ENCODE data around the gene TJP2.
"Not testable (repeated sequence)": the region's sequence is repeated elsewhere in the genome, so short reads cannot be mapped to it uniquely, and the experiment has no call there.

Gene TJP2

GRCh38 chr9:69164573-69164972 is 9.5 kb upstream of the TJP2 start:
- not testable (repeated sequence) for DNase-seq

GRCh38 chr9:69165581-69165980 is 8.5 kb upstream of the TJP2 start:
- no peak for DNase-seq

GRCh38 chr9:69168709-69169217 is 5.3 kb upstream of the TJP2 start:
- DNase-seq = no peak

GRCh38 chr9:69170231-69170630 is 3.8 kb upstream of the TJP2 start:
- DNase-seq = no peak

GRCh38 chr9:69171049-69171448 is 3.0 kb upstream of the TJP2 start:
- DNase-seq = no peak

GRCh38 chr9:69171517-69171916 is 2.6 kb upstream of the TJP2 start:
- DNase-seq = no peak

GRCh38 chr9:69172895-69173294 is 1.2 kb upstream of the TJP2 start:
- DNase-seq = no peak

GRCh38 chr9:69173497-69173890 is 583 bp upstream of the TJP2 start:
- no peak for DNase-seq

GRCh38 chr9:69174616-69175463 is 763 bp downstream of the TJP2 start:
- DNase-seq = peak; percentile 49 to 67

GRCh38 chr9:69175486-69175885 is 1.4 kb downstream of the TJP2 start:
- peak in 1 of 2 experiments; percentile 35 for DNase-seq

GRCh38 chr9:69176471-69177171 is 2.5 kb downstream of the TJP2 start:
- no peak for DNase-seq

- no peak for DNase-seq
Measured at GRCh38 chr9:69178583-69179011, 4.5 kb downstream of the TJP2 start.

- DNase-seq = no peak
Measured at GRCh38 chr9:69179037-69179436, 5.0 kb downstream of the TJP2 start.

- no peak for DNase-seq
Measured at GRCh38 chr9:69180200-69180599, 6.1 kb downstream of the TJP2 start.

- DNase-seq = no peak
Measured at GRCh38 chr9:69180670-69181069, 6.6 kb downstream of the TJP2 start.

GRCh38 chr9:69181908-69182353 is 7.9 kb downstream of the TJP2 start:
- DNase-seq = no peak

GRCh38 chr9:69184266-69184665 is 10.2 kb downstream of the TJP2 start:
- no peak for DNase-seq

GRCh38 chr9:69186841-69187611 is 12.9 kb downstream of the TJP2 start:
- no peak for DNase-seq

GRCh38 chr9:69188975-69189374 is 14.9 kb downstream of the TJP2 start:
- DNase-seq = no peak

GRCh38 chr9:69190086-69190862 is 16.2 kb downstream of the TJP2 start:
- DNase-seq = no peak

GRCh38 chr9:69190863-69191181 is 16.7 kb downstream of the TJP2 start:
- DNase-seq = no peak

- no peak for DNase-seq
Measured at GRCh38 chr9:69191231-69191630, 17.2 kb downstream of the TJP2 start.

- DNase-seq = no peak
Measured at GRCh38 chr9:69192214-69192613, 18.1 kb downstream of the TJP2 start.

All from NCI-H524 (cell line).